ENCODE measurements around the gene SH3TC2. TPM values are rescaled to one million over a fixed set of nuclear protein-coding genes. Genes with fewer than 3 reads are reported as not detected.

SH3TC2 gene
- total RNA-seq, 1 donor from 2014 or later, result not detected

- Mint-ChIP-seq H3K27me3 (ENCODE audit: low read depth) (peaks cover 2% of the 10 kb centered on the region), H3K27ac (no peak overlapping the region), H3K4me3 (ENCODE audit: low read depth) (no peak overlapping the region), H3K4me1 (ENCODE audit: low read depth) (peaks cover 4% of the 10 kb centered on the region), H3K9me3 (no peaks in the 10 kb centered on the region), H3K36me3 (ENCODE audit: low read depth) (no peaks in the 10 kb centered on the region)
- DNase-seq (ENCODE audit: low spot score), result no peak
- intact Hi-C loops (cut with micrococcal nuclease), result no loop called here
These were observed 102.6 kb downstream of the SH3TC2 start for GRCh38 chr5:148960070-148960769.

- Mint-ChIP-seq H3K27ac (no peak overlapping the region), H3K36me3 (ENCODE audit: low read depth) (no peaks in the 10 kb centered on the region), H3K9me3 (no peaks in the 10 kb centered on the region), H3K4me1 (ENCODE audit: low read depth) (no peaks in the 10 kb centered on the region), H3K27me3 (ENCODE audit: low read depth) (peaks cover 10% of the 10 kb centered on the region), H3K4me3 (ENCODE audit: low read depth) (no peak overlapping the region)
- intact Hi-C loops (cut with micrococcal nuclease), result loop anchor here (1.0 to 5.0 kb wide), 2 partner anchors 75 to 216 kb away; no protein-coding TSS in a partner anchor
- DNase-seq (ENCODE audit: low spot score), result no peak
These were observed 105.2 kb downstream of the SH3TC2 start for GRCh38 chr5:148957591-148958202.

- intact Hi-C loops (cut with micrococcal nuclease), result loop anchor here (1.0 to 5.0 kb wide), 2 partner anchors 76 to 215 kb away; no protein-coding TSS in a partner anchor
- H3K9me3 Mint-ChIP-seq, result no peaks in the 10 kb centered on the region
- no peak overlapping the region for H3K27ac Mint-ChIP-seq
These were observed 106.1 kb downstream of the SH3TC2 start for GRCh38 chr5:148956477-148957385.

More at GRCh38 chr5:148956477-148957385, 106.1 kb downstream of the SH3TC2 start:
- H3K4me1 Mint-ChIP-seq (ENCODE audit: low read depth), result no peaks in the 10 kb centered on the region
- peaks cover 10% of the 10 kb centered on the region for H3K27me3 Mint-ChIP-seq (ENCODE audit: low read depth)
- H3K36me3 Mint-ChIP-seq (ENCODE audit: low read depth), result no peaks in the 10 kb centered on the region
- DNase-seq (ENCODE audit: low spot score), result no peak
- H3K4me3 Mint-ChIP-seq (ENCODE audit: low read depth), result no peak overlapping the region

Other genes with a start within 250 kb of the SH3TC2 start
- gene ADRB2, start 236.5 kb downstream of the SH3TC2 start, total RNA-seq, result 0.21 and 0.30 TPM in 2 replicates
- not detected in 2 replicates for gene ABLIM3, start 78.4 kb upstream of the SH3TC2 start, total RNA-seq
- gene AFAP1L1, start 208.8 kb upstream of the SH3TC2 start, total RNA-seq, result not detected in 2 replicates